KMS-11 (cell line): ENCODE data around the gene TRIM71.
"Not testable (repeated sequence)": the region's sequence is repeated elsewhere in the genome, so short reads cannot be mapped to it uniquely, and the experiment has no call there.

ENCODE experiments used
- H2AFZ ChIP-seq: fragments of 200-600 bp; sonication (generic); 2 replicates; pipeline ENCODE4 v1.6.1; 2016; ENCODE audit warnings: antibody characterized with exemption, mixed run types, low read depth
- H3K27ac ChIP-seq: fragments of 200-600 bp; sonication (generic); 2 replicates; pipeline ENCODE4 v1.6.1; 2016; ENCODE audit warnings: mild to moderate bottlenecking, mixed run types
- H3K27me3 ChIP-seq: fragments of 200-600 bp; sonication (generic); 2 replicates; pipeline ENCODE4 v1.6.1; 2017; ENCODE audit warnings: mild to moderate bottlenecking, low read depth, mixed run types, moderate library complexity; ENCODE audit not compliant: insufficient read depth
- H3K36me3 ChIP-seq: fragments of 200-600 bp; sonication (generic); 2 replicates; pipeline ENCODE4 v1.6.1; 2017; ENCODE audit warnings: mild to moderate bottlenecking, mixed run types; ENCODE audit not compliant: insufficient read depth
- H3K4me1 ChIP-seq: fragments of 200-600 bp; sonication (generic); 2 replicates; pipeline ENCODE4 v1.6.1; 2016; ENCODE audit warnings: mild to moderate bottlenecking, low read depth, mixed run types; ENCODE audit not compliant: poor library complexity, severe bottlenecking
- H3K4me2 ChIP-seq: fragments of 200-600 bp; sonication (generic); 2 replicates; pipeline ENCODE4 v1.7.0; 2016; ENCODE audit warnings: mild to moderate bottlenecking, mixed run types
- H3K4me3 ChIP-seq: fragments of 200-600 bp; sonication (generic); IDR thresholded peaks from 2 replicates; pipeline ENCODE4 v1.6.1; 2017; ENCODE audit warnings: low read depth, low read length, mixed read lengths; ENCODE audit not compliant: insufficient read depth
- H3K79me2 ChIP-seq: fragments of 200-600 bp; sonication (generic); 2 replicates; pipeline ENCODE4 v1.6.1; 2016; ENCODE audit warnings: low read depth, mixed run types; ENCODE audit not compliant: insufficient read depth
- H3K9ac ChIP-seq: fragments of 200-600 bp; sonication (generic); 2 replicates; pipeline ENCODE4 v1.6.1; 2016; ENCODE audit warnings: mild to moderate bottlenecking, mixed run types
- H4K20me1 ChIP-seq: fragments of 200-600 bp; sonication (generic); 2 replicates; pipeline ENCODE4 v1.6.1; 2016; ENCODE audit warnings: mild to moderate bottlenecking, mixed run types; ENCODE audit not compliant: insufficient read depth
- CTCF ChIP-seq: fragments of 200-600 bp; sonication (generic); conservative IDR thresholded peaks from 2 replicates; pipeline ENCODE4 v1.6.1; 2017; ENCODE audit warnings: low read depth, mild to moderate bottlenecking, antibody characterized with exemption, low read length, moderate library complexity, mixed read lengths

The TRIM71 gene

GRCh38 chr3:32843510-32844321 lies 25.9 kb downstream of the TRIM71 start:
- Histone ChIP-seq H2AFZ (no peak overlapping the region), H3K4me2 (no peak overlapping the region), H3K27ac (no peak overlapping the region), H3K4me1 (no peaks in the 10 kb centered on the region), H3K36me3 (no peaks in the 10 kb centered on the region), H3K79me2 (no peaks in the 10 kb centered on the region), H3K4me3 (no peak overlapping the region), H3K27me3 (no peaks in the 10 kb centered on the region), H4K20me1 (no peaks in the 10 kb centered on the region), H3K9ac (no peak overlapping the region)
- TF ChIP-seq CTCF = no peak

- Histone ChIP-seq H3K9ac (no peak overlapping the region), H3K27ac (no peak overlapping the region), H3K4me3 (no peak overlapping the region), H2AFZ (no peak overlapping the region), H3K4me2 (no peak overlapping the region), H3K4me1 (peaks cover 3% of the 10 kb centered on the region), H3K36me3 (no peaks in the 10 kb centered on the region), H3K79me2 (no peaks in the 10 kb centered on the region), H3K27me3 (no peaks in the 10 kb centered on the region), H4K20me1 (no peaks in the 10 kb centered on the region)
- no peak for TF ChIP-seq CTCF
Measured at GRCh38 chr3:32844322-32844654, 26.5 kb downstream of the TRIM71 start.

GRCh38 chr3:32844914-32845313 lies 27.1 kb downstream of the TRIM71 start:
- Histone ChIP-seq H3K4me3 (no peak overlapping the region), H3K27me3 (no peaks in the 10 kb centered on the region), H3K4me1 (peaks cover 9% of the 10 kb centered on the region), H3K79me2 (no peaks in the 10 kb centered on the region), H2AFZ (no peak overlapping the region), H3K36me3 (no peaks in the 10 kb centered on the region), H3K9ac (no peak overlapping the region), H4K20me1 (no peaks in the 10 kb centered on the region), H3K4me2 (no peak overlapping the region), H3K27ac (no peak overlapping the region)
- no peak for TF ChIP-seq CTCF

GRCh38 chr3:32845546-32845945 lies 27.7 kb downstream of the TRIM71 start:
- H3K4me1 ChIP-seq = peaks cover 15% of the 10 kb centered on the region
- H2AFZ ChIP-seq, H3K9ac ChIP-seq, H3K36me3 ChIP-seq, H3K4me3 ChIP-seq, H4K20me1 ChIP-seq, H3K27ac ChIP-seq, H3K4me2 ChIP-seq, H3K79me2 ChIP-seq, H3K27me3 ChIP-seq: not testable (repeated sequence)

GRCh38 chr3:32847045-32847444 lies 29.2 kb downstream of the TRIM71 start:
- H4K20me1 ChIP-seq, H3K27me3 ChIP-seq, H3K9ac ChIP-seq, H3K79me2 ChIP-seq, H3K27ac ChIP-seq, H2AFZ ChIP-seq, H3K4me3 ChIP-seq, H3K4me2 ChIP-seq, H3K36me3 ChIP-seq: not testable (repeated sequence)
- peaks cover 16% of the 10 kb centered on the region for H3K4me1 ChIP-seq
